Activated CD8-positive, alpha-beta T cell treated with anti-CD3 and anti-CD28 coated beads, Interleukin-2, amount 10 ng/mL, durations not matched to agents 7 days and 5 days (primary cell): ENCODE measurements around the gene UCN2. TPM values are rescaled to one million over a fixed set of nuclear protein-coding genes. Genes with fewer than 3 reads are reported as not detected.

ENCODE experiments used
- ATAC-seq: fragments of 150-1000 bp; cut with Tn5 transposase; one replicate; pipeline ENCODE4 v1.10.0; 2021; ENCODE audit warnings: moderate library complexity
- CTCF ChIA-PET: fragments of 350-600 bp; sonication (Branson Sonifier 250); formaldehyde crosslinking; loops from one replicate; lab custom pipeline; 2021; ENCODE audit warnings: antibody characterized with exemption; lab: Charles Lee
- POLR2A ChIA-PET: fragments of 350-600 bp; sonication (Branson Sonifier 250); formaldehyde crosslinking; loops from one replicate; lab custom pipeline; 2021; ENCODE audit warnings: antibody characterized with exemption; lab: Charles Lee
- DNase-seq: peaks from one replicate; pipeline ENCODE4 v3.0.0-alpha.2; 2020
- H3K27ac Mint-ChIP-seq: one replicate; pipeline ENCODE4 v1.8.0; 2021; ENCODE audit warnings: mild to moderate bottlenecking, mixed read lengths
- H3K27me3 Mint-ChIP-seq: one replicate; pipeline ENCODE4 v1.8.0; 2021; ENCODE audit warnings: low read depth, mixed read lengths
- H3K36me3 Mint-ChIP-seq: one replicate; pipeline ENCODE4 v1.8.0; 2021; ENCODE audit warnings: low read depth, mixed read lengths
- H3K4me1 Mint-ChIP-seq: one replicate; pipeline ENCODE4 v1.8.0; 2021; ENCODE audit warnings: low read depth, mixed read lengths
- H3K4me3 Mint-ChIP-seq: one replicate; pipeline ENCODE4 v1.8.0; 2021; ENCODE audit warnings: mild to moderate bottlenecking, mixed read lengths
- H3K9me3 Mint-ChIP-seq: one replicate; pipeline ENCODE4 v1.8.0; 2022; ENCODE audit warnings: mixed read lengths; ENCODE audit not compliant: insufficient read depth
- total RNA-seq, 2 experiments: library from RNA; stranded (reverse); gene quantifications; one replicate each; pipeline ENCODE4 v1.2.3, GENCODE V29; 2021

Gene UCN2
- total RNA-seq, 2 experiments from 2014 or later, result not detected

GRCh38 chr3:48528754-48529153, 34.8 kb downstream of the UCN2 start:
- H3K27me3 Mint-ChIP-seq, result no peaks in the 10 kb centered on the region
- H3K9me3 Mint-ChIP-seq, result no peaks in the 10 kb centered on the region
- DNase-seq (no peak), ATAC-seq (no peak)
- H3K4me3 Mint-ChIP-seq, result no peak overlapping the region
- no peak overlapping the region for H3K27ac Mint-ChIP-seq
- H3K4me1 Mint-ChIP-seq, result peaks cover 6% of the 10 kb centered on the region
- CTCF ChIA-PET, result interaction anchor here (0.6 to 5.9 kb wide), 6 partner anchors 9 to 93 kb away, joined by 3 to 33 read pairs (median 4); no protein-coding TSS in a partner anchor
- POLR2A ChIA-PET, result no interaction called here
- H3K36me3 Mint-ChIP-seq, result peaks cover 43% of the 10 kb centered on the region

GRCh38 chr3:48528048-48528447, 35.5 kb downstream of the UCN2 start:
- DNase-seq, result no peak
- no peak for ATAC-seq
- H3K36me3 Mint-ChIP-seq, result peaks cover 42% of the 10 kb centered on the region
- peaks cover 4% of the 10 kb centered on the region for H3K4me1 Mint-ChIP-seq
- no peaks in the 10 kb centered on the region for H3K9me3 Mint-ChIP-seq
- H3K27me3 Mint-ChIP-seq, result no peaks in the 10 kb centered on the region
- ChIA-PET CTCF (interaction anchor here (0.6 to 5.9 kb wide), 4 partner anchors 21 to 92 kb away, joined by 3 to 33 read pairs (median 4); no protein-coding TSS in a partner anchor), POLR2A (no interaction called here)
- H3K4me3 Mint-ChIP-seq, result no peak overlapping the region
- H3K27ac Mint-ChIP-seq, result no peak overlapping the region

GRCh38 chr3:48524970-48525369, 38.6 kb downstream of the UCN2 start:
- Mint-ChIP-seq H3K27me3 (no peaks in the 10 kb centered on the region), H3K4me1 (peaks cover 10% of the 10 kb centered on the region), H3K27ac (peak overlapping the region; percentile 2), H3K4me3 (no peak overlapping the region), H3K9me3 (no peaks in the 10 kb centered on the region), H3K36me3 (peaks cover 36% of the 10 kb centered on the region)
- ChIA-PET POLR2A (no interaction called here), CTCF (interaction anchor here (1.8 kb wide), 1 partner anchor 89 kb away, joined by 10 read pairs; no protein-coding TSS in a partner anchor)
- ATAC-seq (no peak), DNase-seq (no peak)

GRCh38 chr3:48521635-48522034, 41.9 kb downstream of the UCN2 start:
- ATAC-seq (no peak), DNase-seq (no peak)
- Mint-ChIP-seq H3K9me3 (no peaks in the 10 kb centered on the region), H3K27ac (no peak overlapping the region), H3K4me3 (no peak overlapping the region), H3K36me3 (peaks cover 27% of the 10 kb centered on the region), H3K4me1 (peaks cover 43% of the 10 kb centered on the region), H3K27me3 (no peaks in the 10 kb centered on the region)
- ChIA-PET POLR2A (no interaction called here), CTCF (interaction anchor here (1.3 kb wide), 1 partner anchor 85 kb away, joined by 4 read pairs; no protein-coding TSS in a partner anchor)

GRCh38 chr3:48519277-48519643, 44.3 kb downstream of the UCN2 start:
- H3K36me3 Mint-ChIP-seq, result peaks cover 25% of the 10 kb centered on the region
- no peaks in the 10 kb centered on the region for H3K9me3 Mint-ChIP-seq
- ATAC-seq, result no peak
- no peaks in the 10 kb centered on the region for H3K27me3 Mint-ChIP-seq
- ChIA-PET CTCF (interaction anchor here (0.6 to 1.6 kb wide), 3 partner anchors 10 to 83 kb away, joined by 3 to 7 read pairs (median 3); partner anchors contain the start of genes CCDC51 and TMA7), POLR2A (no interaction called here)
- H3K4me1 Mint-ChIP-seq, result peaks cover 62% of the 10 kb centered on the region
- H3K4me3 Mint-ChIP-seq, result no peak overlapping the region
- no peak for DNase-seq
- H3K27ac Mint-ChIP-seq, result peak overlapping the region; percentile 82

GRCh38 chr3:48518638-48519276, 44.8 kb downstream of the UCN2 start:
- H3K4me3 Mint-ChIP-seq, result no peak overlapping the region
- DNase-seq, result peak; percentile 41
- H3K27ac Mint-ChIP-seq, result peak overlapping the region; percentile 82

GRCh38 chr3:48518069-48518468, 45.5 kb downstream of the UCN2 start:
- no peak overlapping the region for H3K4me3 Mint-ChIP-seq
- CTCF ChIA-PET, result interaction anchor here (1.6 kb wide), 1 partner anchor 82 kb away, joined by 7 read pairs; no protein-coding TSS in a partner anchor

More at GRCh38 chr3:48518638-48519276, 44.8 kb downstream of the UCN2 start:
- Mint-ChIP-seq H3K9me3 (no peaks in the 10 kb centered on the region), H3K4me1 (peaks cover 67% of the 10 kb centered on the region), H3K27me3 (no peaks in the 10 kb centered on the region), H3K36me3 (peaks cover 24% of the 10 kb centered on the region)
- peak; percentile 49 for ATAC-seq
- ChIA-PET CTCF (interaction anchor here (0.6 to 1.6 kb wide), 3 partner anchors 10 to 83 kb away, joined by 3 to 7 read pairs (median 3); partner anchors contain the start of genes CCDC51 and TMA7), POLR2A (no interaction called here)

GRCh38 chr3:48516571-48516970, 47.0 kb downstream of the UCN2 start:
- DNase-seq, result peak; percentile 46
- H3K27ac Mint-ChIP-seq, result peak overlapping the region; percentile 77
- ChIA-PET POLR2A (interaction anchor here (2.0 kb wide), 1 partner anchor 50 kb away, joined by 9 read pairs; a partner anchor contains a TSS), CTCF (interaction anchor here (0.8 to 4.0 kb wide), 5 partner anchors 10 to 80 kb away, joined by 3 to 29 read pairs (median 10); no protein-coding TSS in a partner anchor)
- H3K36me3 Mint-ChIP-seq, result peaks cover 17% of the 10 kb centered on the region
- H3K4me1 Mint-ChIP-seq, result peaks cover 73% of the 10 kb centered on the region
- ATAC-seq, result no peak
- peaks cover 4% of the 10 kb centered on the region for H3K27me3 Mint-ChIP-seq
- no peaks in the 10 kb centered on the region for H3K9me3 Mint-ChIP-seq
- peak overlapping the region; percentile 50 for H3K4me3 Mint-ChIP-seq

More at GRCh38 chr3:48518069-48518468, 45.5 kb downstream of the UCN2 start:
- peak overlapping the region; percentile 82 for H3K27ac Mint-ChIP-seq
- H3K4me1 Mint-ChIP-seq, result peaks cover 69% of the 10 kb centered on the region
- DNase-seq (no peak), ATAC-seq (no peak)
- POLR2A ChIA-PET, result no interaction called here
- peaks cover 22% of the 10 kb centered on the region for H3K36me3 Mint-ChIP-seq
- no peaks in the 10 kb centered on the region for H3K27me3 Mint-ChIP-seq
- no peaks in the 10 kb centered on the region for H3K9me3 Mint-ChIP-seq

- Mint-ChIP-seq H3K27me3 (peaks cover 6% of the 10 kb centered on the region), H3K9me3 (no peaks in the 10 kb centered on the region), H3K4me1 (peaks cover 65% of the 10 kb centered on the region), H3K27ac (peak overlapping the region; percentile 75), H3K4me3 (peak overlapping the region; percentile 43), H3K36me3 (peaks cover 12% of the 10 kb centered on the region)
- CTCF ChIA-PET, result interaction anchor here (0.8 to 4.0 kb wide), 9 partner anchors 8 to 114 kb away, joined by 3 to 29 read pairs (median 5); partner anchors contain the start of gene SHISA5
- DNase-seq (peak; percentile 77), ATAC-seq (peak; percentile 73)
- POLR2A ChIA-PET, result interaction anchor here (0.6 to 3.7 kb wide), 5 partner anchors 9 to 58 kb away, joined by 3 to 14 read pairs (median 4); a partner anchor contains a TSS
Observed at GRCh38 chr3:48514431-48515227, 49.0 kb downstream of the UCN2 start.
